Stimulated activated memory B cell treated with anti-CD40 and anti-IgM and Interleukin-4, amounts not matched to agents 10 μg/mL and 1 μg/mL and 100 μg/mL, for 72 hours (primary cell): ENCODE measurements around the gene ATL1.
"Not testable (repeated sequence)": the region's sequence is repeated elsewhere in the genome, so short reads cannot be mapped to it uniquely, and the experiment has no call there.

Experiments
- ATAC-seq: fragments of 150-1000 bp; cut with Tn5 transposase; 2 replicates; pipeline ENCODE4 v1.10.0; 2021
- H3K27ac Mint-ChIP-seq: one replicate; pipeline ENCODE4 v1.8.0; 2022; ENCODE audit warnings: mild to moderate bottlenecking, mixed read lengths
- H3K27me3 Mint-ChIP-seq: one replicate; pipeline ENCODE4 v1.8.0; 2022; ENCODE audit warnings: mixed read lengths
- H3K36me3 Mint-ChIP-seq: one replicate; pipeline ENCODE4 v1.8.0; 2022; ENCODE audit warnings: mixed read lengths
- H3K4me1 Mint-ChIP-seq: one replicate; pipeline ENCODE4 v1.8.0; 2022; ENCODE audit warnings: mixed read lengths
- H3K4me3 Mint-ChIP-seq: one replicate; pipeline ENCODE4 v1.8.0; 2022; ENCODE audit warnings: mild to moderate bottlenecking, moderate library complexity, mixed read lengths
- H3K9me3 Mint-ChIP-seq: one replicate; pipeline ENCODE4 v1.8.0; 2022; ENCODE audit warnings: mixed read lengths

The ATL1 gene

DNA sequence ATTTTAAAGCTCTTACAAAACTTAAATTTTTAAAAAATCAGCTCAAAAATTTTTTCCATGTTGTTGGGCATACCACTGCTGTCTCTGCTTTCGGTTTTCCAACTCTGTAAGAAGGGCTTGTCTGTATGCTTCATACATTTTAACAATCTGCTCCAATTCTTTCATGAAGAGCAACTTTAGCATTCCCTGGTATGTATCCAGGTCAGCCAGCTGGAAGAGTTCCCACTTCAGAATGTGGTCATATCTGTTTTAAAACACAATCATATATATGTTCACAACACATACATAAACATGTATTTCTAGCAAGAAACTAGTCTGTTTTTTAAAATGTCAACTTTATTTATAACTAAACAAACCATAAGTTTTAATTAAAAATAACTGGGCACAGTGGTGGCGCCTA, 75.2 kb downstream of the ATL1 start:
- H3K4me1 Mint-ChIP-seq = peaks cover 6% of the 10 kb centered on the region
- H3K27me3 Mint-ChIP-seq = no peaks in the 10 kb centered on the region
- H3K4me3 Mint-ChIP-seq = no peak overlapping the region
- peaks cover 32% of the 10 kb centered on the region for H3K36me3 Mint-ChIP-seq
- ATAC-seq = no peak
- no peaks in the 10 kb centered on the region for H3K9me3 Mint-ChIP-seq
- H3K27ac Mint-ChIP-seq = no peak overlapping the region

GRCh38 chr14:50647282-50647681, 87.3 kb downstream of the ATL1 start:
- H3K27ac Mint-ChIP-seq = peak overlapping the region; percentile 83
- no peaks in the 10 kb centered on the region for H3K9me3 Mint-ChIP-seq
- peaks cover 44% of the 10 kb centered on the region for H3K4me1 Mint-ChIP-seq
- H3K27me3 Mint-ChIP-seq = no peaks in the 10 kb centered on the region
- peak; percentile 96 for ATAC-seq
- H3K36me3 Mint-ChIP-seq = peaks cover 19% of the 10 kb centered on the region
- peak overlapping the region; percentile 78 for H3K4me3 Mint-ChIP-seq

DNA sequence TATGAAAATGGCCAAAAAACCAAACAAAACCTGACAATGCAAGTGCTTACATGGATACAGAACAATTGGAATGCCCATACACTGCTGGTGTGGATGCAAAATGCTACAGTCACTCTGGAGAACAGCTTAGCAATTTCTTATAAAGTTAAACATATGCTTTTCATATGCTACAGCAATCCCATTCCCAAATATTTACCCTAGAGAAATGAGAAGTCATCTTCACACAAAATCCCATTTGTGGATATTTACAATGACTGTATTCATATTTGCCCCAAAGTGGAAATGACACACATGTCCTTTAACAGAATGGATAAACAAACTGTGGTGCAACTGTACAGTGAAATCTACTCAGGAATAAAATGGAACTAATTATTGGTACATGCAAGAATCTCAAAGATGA, 87.8 kb downstream of the ATL1 start:
- H3K27ac Mint-ChIP-seq = peak overlapping the region; percentile 83
- H3K4me3 Mint-ChIP-seq = peak overlapping the region; percentile 78
- H3K9me3 Mint-ChIP-seq = no peaks in the 10 kb centered on the region
- H3K27me3 Mint-ChIP-seq = no peaks in the 10 kb centered on the region
- H3K36me3 Mint-ChIP-seq = peaks cover 20% of the 10 kb centered on the region
- H3K4me1 Mint-ChIP-seq = peaks cover 49% of the 10 kb centered on the region
- no peak for ATAC-seq

DNA sequence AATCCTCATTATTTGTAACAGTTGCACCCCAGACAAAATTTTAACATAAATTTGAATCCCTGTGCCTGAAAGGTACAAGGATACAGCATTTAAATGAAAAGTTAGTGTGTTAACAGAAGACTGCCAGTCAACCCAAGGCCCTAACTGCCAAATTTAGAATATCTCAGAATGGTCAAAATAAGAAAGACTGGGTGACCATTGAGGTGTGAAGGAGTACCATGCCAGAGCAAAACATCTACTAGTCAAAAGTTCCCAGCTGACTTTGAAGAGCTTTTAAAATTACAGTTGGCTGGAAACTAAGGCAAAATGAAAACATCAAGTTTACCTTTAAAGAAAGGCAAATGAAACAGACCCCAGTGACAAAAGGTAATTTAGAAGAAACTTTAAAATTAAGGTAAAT, 89.7 kb downstream of the ATL1 start:
- H3K4me3 Mint-ChIP-seq = no peak overlapping the region
- peaks cover 16% of the 10 kb centered on the region for H3K36me3 Mint-ChIP-seq
- H3K27ac Mint-ChIP-seq = peak overlapping the region; percentile 83
- peaks cover 56% of the 10 kb centered on the region for H3K4me1 Mint-ChIP-seq
- no peaks in the 10 kb centered on the region for H3K27me3 Mint-ChIP-seq
- H3K9me3 Mint-ChIP-seq = no peaks in the 10 kb centered on the region
- no peak for ATAC-seq

- peaks cover 54% of the 10 kb centered on the region for H3K4me1 Mint-ChIP-seq
- peaks cover 2% of the 10 kb centered on the region for H3K9me3 Mint-ChIP-seq
- peaks cover 37% of the 10 kb centered on the region for H3K36me3 Mint-ChIP-seq
- no peak overlapping the region for H3K4me3 Mint-ChIP-seq
- H3K27me3 Mint-ChIP-seq = no peaks in the 10 kb centered on the region
- ATAC-seq = no peak
- H3K27ac Mint-ChIP-seq = no peak overlapping the region
Measured at GRCh38 chr14:50656776-50657175, 96.8 kb downstream of the ATL1 start.

- no peak overlapping the region for H3K4me3 Mint-ChIP-seq
- peaks cover 33% of the 10 kb centered on the region for H3K36me3 Mint-ChIP-seq
- no peak overlapping the region for H3K27ac Mint-ChIP-seq
- H3K9me3 Mint-ChIP-seq = peaks cover 2% of the 10 kb centered on the region
- no peak for ATAC-seq
- H3K27me3 Mint-ChIP-seq = no peaks in the 10 kb centered on the region
- peaks cover 48% of the 10 kb centered on the region for H3K4me1 Mint-ChIP-seq
Measured at GRCh38 chr14:50657753-50658152, 97.8 kb downstream of the ATL1 start.

DNA sequence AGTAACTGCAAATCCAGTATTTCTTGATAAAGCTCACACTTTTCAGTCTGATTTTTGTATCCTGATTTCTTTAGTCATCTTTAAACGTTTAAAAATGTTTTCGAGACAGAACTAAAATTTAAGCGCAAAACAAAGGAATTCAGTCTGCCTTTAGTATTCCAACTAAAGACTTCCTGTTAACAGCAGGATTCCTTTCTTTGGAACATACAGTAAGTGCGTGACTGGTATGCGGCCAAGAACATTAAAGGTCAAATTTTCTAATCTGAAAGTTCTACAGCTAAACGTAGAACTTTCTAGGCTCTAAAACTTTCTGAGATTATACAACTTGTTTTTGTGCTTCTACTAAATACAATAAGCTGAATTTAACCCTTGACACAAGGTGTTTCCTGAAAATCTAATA, 98.3 kb downstream of the ATL1 start:
- Mint-ChIP-seq H3K27ac (no peak overlapping the region), H3K36me3 (peaks cover 34% of the 10 kb centered on the region), H3K4me3 (no peak overlapping the region), H3K27me3 (no peaks in the 10 kb centered on the region), H3K9me3 (peaks cover 2% of the 10 kb centered on the region), H3K4me1 (peaks cover 51% of the 10 kb centered on the region)
- no peak for ATAC-seq

DNA sequence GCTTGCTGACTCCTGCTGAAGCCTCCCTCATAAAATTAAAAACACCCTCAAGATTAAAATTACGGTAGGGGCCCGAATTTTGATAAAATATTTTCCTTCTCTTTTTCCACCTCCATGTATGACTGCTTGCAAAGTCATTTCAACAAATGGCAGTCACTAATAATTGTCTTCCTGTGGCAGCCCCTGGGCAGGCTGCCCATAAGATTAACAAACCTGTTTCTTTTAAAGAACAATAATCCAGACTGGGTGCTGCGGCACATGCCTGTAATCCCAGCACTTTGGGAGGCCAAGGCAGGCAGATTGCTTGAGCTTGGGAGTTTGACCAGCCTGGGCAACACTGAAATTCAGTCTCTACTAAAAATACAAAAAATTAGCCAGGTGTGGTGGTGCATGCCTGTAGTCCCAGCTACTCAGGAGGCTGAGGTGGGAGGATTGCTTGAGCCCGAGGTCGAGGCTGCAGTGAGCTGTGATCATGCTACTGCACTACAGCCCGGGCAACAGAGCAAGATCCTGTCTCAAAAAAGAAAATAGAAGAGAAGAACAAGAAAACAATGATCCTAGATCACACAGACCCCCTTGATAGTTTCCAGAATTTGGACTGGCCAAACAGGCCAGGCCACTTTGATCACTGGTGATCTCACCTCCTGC, 99.5 kb downstream of the ATL1 start:
- Mint-ChIP-seq H3K36me3 (peaks cover 43% of the 10 kb centered on the region), H3K27me3 (no peaks in the 10 kb centered on the region), H3K4me3 (no peak overlapping the region), H3K9me3 (peaks cover 2% of the 10 kb centered on the region), H3K4me1 (peaks cover 56% of the 10 kb centered on the region), H3K27ac (peak overlapping the region; percentile 62)
- ATAC-seq = no peak

- H3K4me3 Mint-ChIP-seq, H3K27ac Mint-ChIP-seq, ATAC-seq, H3K9me3 Mint-ChIP-seq, H3K27me3 Mint-ChIP-seq: not testable (repeated sequence)
- H3K36me3 Mint-ChIP-seq = peaks cover 37% of the 10 kb centered on the region
- H3K4me1 Mint-ChIP-seq = peaks cover 34% of the 10 kb centered on the region
Measured at GRCh38 chr14:50664579-50664978, 104.6 kb downstream of the ATL1 start.

- not testable (repeated sequence) for H3K27me3 Mint-ChIP-seq, H3K27ac Mint-ChIP-seq, H3K9me3 Mint-ChIP-seq, ATAC-seq
- Mint-ChIP-seq H3K4me3 (peak overlapping the region; percentile 43), H3K4me1 (peaks cover 28% of the 10 kb centered on the region), H3K36me3 (peaks cover 30% of the 10 kb centered on the region)
Measured at GRCh38 chr14:50665300-50665699, 105.4 kb downstream of the ATL1 start.

DNA sequence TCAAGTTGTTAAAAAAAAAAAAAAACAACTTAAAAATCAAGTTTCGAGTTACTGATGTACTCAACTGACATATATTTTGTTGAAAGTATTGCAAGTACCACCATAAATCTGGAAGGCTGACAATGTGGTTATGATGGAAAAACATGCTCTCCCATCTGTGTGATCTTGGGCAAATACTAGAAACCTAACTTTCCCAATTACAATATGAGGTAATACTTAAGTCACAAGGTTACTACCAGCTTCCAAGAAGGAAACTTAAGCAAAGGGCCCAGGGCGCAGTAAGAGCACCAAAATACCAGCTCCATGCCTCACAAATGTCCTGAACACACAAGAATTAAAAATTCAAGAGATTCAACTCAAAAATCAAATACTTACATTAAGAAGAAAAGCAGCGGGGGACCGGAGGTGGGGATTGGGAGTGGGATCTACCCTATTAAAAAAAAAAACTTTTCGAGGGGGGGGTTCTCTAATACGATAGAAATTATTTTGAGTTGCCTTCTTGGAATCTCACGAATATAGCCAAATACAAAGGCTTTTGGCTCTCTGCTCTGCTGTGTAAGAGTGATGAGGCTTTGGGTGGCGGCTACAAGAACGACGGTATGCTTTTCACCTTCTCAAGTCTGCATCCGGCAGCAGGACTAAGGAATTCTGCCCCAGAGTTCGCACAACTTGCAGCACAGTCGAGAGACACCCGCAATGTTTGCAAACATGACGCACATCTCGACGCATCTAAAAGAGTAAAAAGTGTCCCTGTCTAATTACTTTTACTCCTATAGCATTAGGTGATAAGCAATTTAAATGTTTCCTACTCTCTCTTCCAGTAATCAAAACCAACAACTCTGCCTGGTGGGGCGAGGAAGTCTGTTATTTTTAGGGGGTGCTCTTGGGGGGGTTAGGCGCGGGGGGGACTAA, 107.1 kb downstream of the ATL1 start:
- H3K27me3 Mint-ChIP-seq = no peaks in the 10 kb centered on the region
- peaks cover 15% of the 10 kb centered on the region for H3K4me1 Mint-ChIP-seq
- ATAC-seq = no peak
- H3K27ac Mint-ChIP-seq = no peak overlapping the region
- no peak overlapping the region for H3K4me3 Mint-ChIP-seq
- H3K9me3 Mint-ChIP-seq = no peaks in the 10 kb centered on the region
- peaks cover 14% of the 10 kb centered on the region for H3K36me3 Mint-ChIP-seq

DNA sequence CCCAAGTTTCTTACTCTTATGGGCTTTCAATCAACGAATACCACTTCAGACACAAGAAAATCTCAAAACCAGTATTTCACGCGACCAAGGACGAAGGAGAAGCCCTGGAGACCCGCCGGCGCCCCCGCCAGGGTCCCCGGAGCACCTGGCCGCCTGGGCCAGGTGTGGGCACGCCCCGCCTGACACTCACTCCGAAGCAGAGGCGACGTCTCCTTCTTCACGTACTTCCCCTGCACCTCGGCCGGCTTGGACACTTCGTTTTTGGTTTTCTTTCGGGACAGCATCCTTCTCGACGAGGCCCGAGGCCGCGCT, 107.7 kb downstream of the ATL1 start:
- peak; percentile 75 for ATAC-seq
- Mint-ChIP-seq H3K27ac (no peak overlapping the region), H3K27me3 (no peaks in the 10 kb centered on the region), H3K4me1 (peaks cover 14% of the 10 kb centered on the region), H3K36me3 (peaks cover 14% of the 10 kb centered on the region), H3K4me3 (no peak overlapping the region), H3K9me3 (no peaks in the 10 kb centered on the region)

DNA sequence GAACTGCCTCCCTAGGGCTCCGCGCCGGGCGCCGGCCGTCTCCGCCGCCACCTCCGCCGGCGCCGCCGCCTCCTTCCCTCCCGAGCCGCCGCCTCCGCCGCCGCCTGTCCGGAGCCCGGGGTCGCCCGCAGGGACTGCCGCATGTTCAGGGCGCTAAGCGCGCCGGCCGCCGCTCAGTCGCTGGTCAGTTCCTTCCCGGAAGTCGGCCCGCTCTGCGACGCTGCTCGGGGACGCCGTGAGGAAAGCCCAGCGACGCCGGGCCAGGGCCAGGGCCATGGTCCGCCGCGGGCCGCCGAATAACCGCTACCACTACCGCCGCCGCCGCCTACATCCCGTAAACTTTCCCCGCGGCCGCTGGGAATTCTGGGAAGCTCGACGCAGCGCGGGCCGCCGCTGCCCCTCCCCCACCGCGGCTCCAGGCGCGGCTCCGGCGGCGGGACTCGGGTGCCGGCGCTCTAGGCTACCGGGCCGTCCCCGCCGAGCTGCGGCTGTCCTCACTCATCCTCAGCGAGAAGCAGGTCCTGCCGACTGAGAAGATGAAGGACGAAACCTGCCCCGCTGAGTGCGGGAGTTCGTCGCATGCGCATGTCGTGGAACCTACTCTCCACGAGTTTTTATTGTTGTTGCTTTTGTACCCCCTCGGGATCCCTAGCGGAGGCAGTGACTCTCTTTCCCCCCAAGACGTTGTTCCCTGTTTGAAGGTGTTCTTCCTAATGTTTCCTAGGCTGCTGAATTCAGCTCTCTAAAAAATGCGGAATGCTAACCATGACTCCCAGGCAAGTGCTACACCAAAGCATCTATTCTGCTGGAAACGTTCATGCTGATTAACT, 108.3 kb downstream of the ATL1 start, which contains the start of gene SAV1:
Gene SAV1, minus strand, starts transcription at position 311 of the 830 bp plus-strand sequence. CDS start 339 bp downstream, outside the sequence.
- Mint-ChIP-seq H3K27me3 (no peaks in the 10 kb centered on the region), H3K9me3 (no peaks in the 10 kb centered on the region), H3K4me1 (peaks cover 9% of the 10 kb centered on the region), H3K27ac (no peak within 1 kb of the TSS), H3K36me3 (peaks cover 9% of the 10 kb centered on the region), H3K4me3 (no peak within 1 kb of the TSS)
- peak; percentile 84 for ATAC-seq

- Mint-ChIP-seq H3K4me3 (no peak overlapping the region), H3K4me1 (peaks cover 4% of the 10 kb centered on the region), H3K27ac (no peak overlapping the region), H3K9me3 (no peaks in the 10 kb centered on the region), H3K27me3 (no peaks in the 10 kb centered on the region), H3K36me3 (peaks cover 4% of the 10 kb centered on the region)
- ATAC-seq = no peak
Measured at GRCh38 chr14:50668826-50669143, 108.8 kb downstream of the ATL1 start.

DNA sequence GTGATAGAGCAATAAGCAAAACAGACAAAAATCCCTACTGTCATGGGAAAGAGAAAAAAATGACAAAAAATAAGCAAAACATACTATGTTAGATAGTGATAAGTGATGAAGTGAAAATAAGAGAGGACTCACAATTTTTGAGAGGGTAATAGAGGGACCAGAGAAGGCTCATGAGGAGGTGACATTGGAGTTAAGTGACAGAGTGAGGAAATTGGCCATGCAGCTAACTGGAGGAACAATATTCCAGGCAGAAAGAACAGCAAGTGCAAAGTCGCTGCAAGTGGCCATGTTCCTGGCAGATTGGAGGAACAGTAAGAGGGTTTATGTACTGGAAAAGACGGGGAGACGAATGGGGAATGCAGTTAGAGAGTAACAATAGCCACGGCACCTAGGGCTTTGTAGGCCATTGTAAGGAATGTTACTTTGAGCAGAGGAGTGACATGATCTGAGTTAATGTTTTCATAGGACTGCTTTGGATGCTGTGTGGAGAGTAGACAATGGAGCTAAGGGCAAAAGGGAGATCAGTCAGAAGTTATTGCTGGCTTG, 109.6 kb downstream of the ATL1 start:
- no peaks in the 10 kb centered on the region for H3K4me1 Mint-ChIP-seq
- ATAC-seq = no peak
- no peaks in the 10 kb centered on the region for H3K27me3 Mint-ChIP-seq
- no peak overlapping the region for H3K27ac Mint-ChIP-seq
- no peaks in the 10 kb centered on the region for H3K36me3 Mint-ChIP-seq
- H3K9me3 Mint-ChIP-seq = peaks cover 2% of the 10 kb centered on the region
- no peak overlapping the region for H3K4me3 Mint-ChIP-seq
